Inflammatory macrophage treated with lipopolysaccharide for 4 hours (primary cell): ENCODE measurements around the gene PTPRT.

Experiments used
- DNase-seq: peaks from one replicate; pipeline ENCODE4 v3.0.0-alpha.2; 2020

PTPRT gene

GRCh38 chr20:42697962-42698361, 491.7 kb downstream of the PTPRT start:
- no peak for DNase-seq

- no peak for DNase-seq
Observed at GRCh38 chr20:42690842-42691437, 498.8 kb downstream of the PTPRT start.

- DNase-seq: no peak
Observed at GRCh38 chr20:42688576-42688975, 501.1 kb downstream of the PTPRT start.

GRCh38 chr20:42686057-42686456, 503.6 kb downstream of the PTPRT start:
- no peak for DNase-seq

- no peak for DNase-seq
Observed at GRCh38 chr20:42678895-42679294, 510.8 kb downstream of the PTPRT start.

GRCh38 chr20:42656130-42656529, 533.6 kb downstream of the PTPRT start:
- DNase-seq: no peak

- no peak for DNase-seq
Observed at GRCh38 chr20:42652266-42652665, 537.4 kb downstream of the PTPRT start.

- no peak for DNase-seq
Observed at GRCh38 chr20:42650191-42650746, 539.4 kb downstream of the PTPRT start.

- no peak for DNase-seq
Observed at GRCh38 chr20:42649748-42650147, 540.0 kb downstream of the PTPRT start.

GRCh38 chr20:42646250-42646649, 543.5 kb downstream of the PTPRT start:
- DNase-seq: no peak

GRCh38 chr20:42641886-42642285, 547.8 kb downstream of the PTPRT start:
- DNase-seq: no peak

GRCh38 chr20:42639140-42639539, 550.6 kb downstream of the PTPRT start:
- DNase-seq: no peak

GRCh38 chr20:42635699-42636411, 553.9 kb downstream of the PTPRT start:
- no peak for DNase-seq

- no peak for DNase-seq
Observed at GRCh38 chr20:42634156-42634555, 555.5 kb downstream of the PTPRT start.

GRCh38 chr20:42628683-42629082, 561.0 kb downstream of the PTPRT start:
- no peak for DNase-seq

GRCh38 chr20:42613076-42613475, 576.6 kb downstream of the PTPRT start:
- no peak for DNase-seq

GRCh38 chr20:42611889-42612837, 577.5 kb downstream of the PTPRT start:
- DNase-seq: no peak

GRCh38 chr20:42611423-42611822, 578.3 kb downstream of the PTPRT start:
- no peak for DNase-seq

GRCh38 chr20:42610070-42610469, 579.6 kb downstream of the PTPRT start:
- no peak for DNase-seq

- DNase-seq: no peak
Observed at GRCh38 chr20:42609618-42610017, 580.1 kb downstream of the PTPRT start.

- no peak for DNase-seq
Observed at GRCh38 chr20:42604998-42605956, 584.4 kb downstream of the PTPRT start.

- DNase-seq: no peak
Observed at GRCh38 chr20:42603655-42604054, 586.1 kb downstream of the PTPRT start.
